NAMALWA (cell line): ENCODE data around the gene NF1.
"Not testable (repeated sequence)": the region's sequence is repeated elsewhere in the genome, so short reads cannot be mapped to it uniquely, and the experiment has no call there.

ENCODE experiments used
- DNase-seq: peaks from one replicate; pipeline ENCODE4 v3.0.0-alpha.2; 2015; ENCODE audit warnings: low spot score

Gene NF1

DNA sequence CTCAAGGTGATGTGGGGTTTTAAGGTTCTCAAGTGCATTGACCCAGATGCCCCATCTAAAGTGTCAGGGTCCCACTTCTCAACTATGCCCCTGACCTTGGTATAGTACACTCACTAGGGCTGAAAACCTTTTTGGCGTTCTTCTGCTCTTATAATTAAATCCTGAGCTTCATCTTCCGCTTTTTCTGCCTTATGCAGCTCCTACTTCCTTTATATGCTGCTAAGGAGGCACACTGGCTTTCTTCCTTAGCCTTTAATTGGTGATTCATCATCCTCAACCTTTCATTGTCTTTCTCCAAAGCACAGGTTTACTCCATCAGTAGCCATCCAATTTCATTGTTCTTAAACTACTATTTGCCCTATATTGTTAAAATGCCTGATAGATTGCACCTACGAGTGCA lies 5.3 kb upstream of the NF1 start:
- DNase-seq = no peak

DNA sequence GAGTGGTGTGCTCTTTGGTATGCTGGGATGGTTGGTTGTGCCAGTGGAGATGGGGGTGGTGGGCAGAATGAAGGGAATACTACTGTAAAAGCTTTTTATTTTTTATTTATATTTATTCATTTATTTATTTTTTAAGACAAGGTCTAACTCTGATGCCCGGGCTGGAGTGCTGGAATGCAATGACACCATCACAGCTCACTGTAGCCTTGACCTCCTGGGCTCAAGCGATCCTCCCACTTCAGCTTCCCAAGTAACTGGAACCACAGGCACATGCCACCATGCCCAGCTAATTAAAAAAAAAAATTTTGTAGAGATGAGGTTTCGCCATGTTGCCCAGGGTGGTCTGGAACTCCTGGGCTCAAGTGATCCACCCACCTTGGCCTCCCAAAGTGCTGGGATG lies 4.1 kb upstream of the NF1 start:
- not testable (repeated sequence) for DNase-seq

DNA sequence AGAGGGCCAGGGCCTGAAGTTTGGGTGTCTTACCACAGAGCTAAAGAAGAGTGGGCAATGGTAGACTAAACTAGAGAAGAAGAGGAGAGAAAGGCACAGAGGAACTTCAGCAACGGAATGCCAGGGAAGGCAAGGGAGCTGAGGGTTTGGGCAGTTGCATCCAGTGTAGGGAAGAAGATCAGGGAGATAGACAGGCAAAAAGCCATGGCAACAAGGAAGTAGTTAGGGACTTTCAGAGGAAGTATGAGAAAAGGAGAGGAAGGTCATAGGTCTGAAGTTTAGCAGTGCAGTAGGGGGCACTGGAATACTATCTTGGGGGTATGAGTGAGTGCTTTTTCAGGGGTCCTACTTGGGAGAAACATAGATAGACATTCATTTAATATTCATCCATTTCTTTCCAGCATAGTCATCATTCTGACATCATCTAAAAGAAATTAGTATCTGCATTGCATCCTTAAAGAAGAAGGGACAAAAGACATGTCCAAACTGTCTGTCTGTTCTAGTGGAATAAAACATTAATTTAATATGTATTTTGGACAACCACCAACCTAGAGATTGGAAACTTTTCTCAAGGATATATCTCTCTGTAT lies 2.2 kb upstream of the NF1 start:
- no peak for DNase-seq

DNA sequence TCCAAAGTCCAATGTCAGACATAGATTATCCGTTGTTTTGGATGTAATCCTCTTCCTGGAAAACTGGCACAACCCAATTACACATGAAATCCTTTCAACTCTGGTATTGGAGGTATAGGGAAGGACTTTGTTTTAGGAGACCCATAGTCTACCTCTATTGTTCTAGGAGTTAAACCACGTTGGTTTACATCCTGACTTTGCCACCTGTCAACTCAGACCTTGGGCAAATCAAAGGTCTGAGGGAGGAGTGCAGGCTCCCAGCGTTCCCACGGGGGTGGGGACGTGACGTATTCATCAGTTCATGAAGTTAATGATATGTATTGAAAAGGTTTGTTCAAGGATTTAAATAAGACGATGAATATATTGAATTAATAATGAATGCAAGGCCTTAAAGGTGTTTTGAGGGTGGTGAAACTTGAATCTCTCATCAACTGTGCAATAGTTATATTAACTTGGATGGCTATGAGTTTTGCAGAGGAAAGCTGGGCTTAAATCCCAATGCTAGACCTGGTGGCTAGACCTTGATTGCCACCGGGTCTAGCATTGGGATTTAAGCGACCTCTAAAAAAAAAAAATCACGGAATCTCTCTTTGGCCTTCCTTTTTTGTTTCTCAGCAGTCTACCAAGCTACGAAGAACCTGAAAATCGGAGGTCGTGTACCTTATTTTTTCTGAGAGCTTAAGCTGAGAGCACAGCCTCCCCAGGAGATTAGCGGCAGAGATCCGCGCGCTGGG lies 744 bp upstream of the NF1 start:
- no peak for DNase-seq

DNA sequence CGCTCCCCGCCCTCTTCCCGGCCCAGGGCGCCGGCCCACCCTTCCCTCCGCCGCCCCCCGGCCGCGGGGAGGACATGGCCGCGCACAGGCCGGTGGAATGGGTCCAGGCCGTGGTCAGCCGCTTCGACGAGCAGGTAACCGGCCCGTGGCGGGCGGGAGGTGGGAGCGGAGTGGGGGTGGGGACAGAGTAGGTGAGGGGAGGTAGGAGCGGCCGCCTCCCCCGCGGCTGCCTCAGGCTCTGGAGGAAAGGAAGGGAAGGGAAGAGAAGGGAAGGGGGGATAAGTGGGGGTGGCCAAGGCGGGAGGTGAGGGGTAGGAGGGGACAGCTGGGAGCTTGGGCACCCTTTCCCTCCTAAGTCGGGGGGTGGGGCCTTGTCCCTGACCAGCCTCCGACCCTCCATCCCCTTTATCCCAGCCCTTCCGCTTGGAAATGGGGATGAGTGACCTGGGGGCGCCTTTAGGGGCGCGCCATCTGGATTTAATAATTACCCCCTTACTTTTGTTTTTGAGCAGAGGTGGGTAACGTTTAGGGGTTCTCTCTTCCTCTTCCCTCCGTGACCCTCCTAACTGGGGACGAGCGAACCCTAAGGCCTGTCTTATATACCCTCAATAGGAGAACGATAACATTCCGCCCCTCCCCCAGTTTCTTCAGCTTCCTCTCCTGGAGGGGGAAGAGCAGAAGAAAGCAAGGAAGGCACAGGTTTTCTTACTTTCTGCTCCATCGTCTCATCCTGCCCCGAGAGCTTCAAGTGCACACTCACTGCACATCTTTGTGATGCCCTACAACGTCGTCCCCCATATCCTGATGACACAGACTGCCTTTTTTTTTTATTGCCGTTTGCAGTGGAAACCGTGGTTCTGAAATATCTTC lies 694 bp downstream of the NF1 start:
- peak; percentile 45 for DNase-seq

DNA sequence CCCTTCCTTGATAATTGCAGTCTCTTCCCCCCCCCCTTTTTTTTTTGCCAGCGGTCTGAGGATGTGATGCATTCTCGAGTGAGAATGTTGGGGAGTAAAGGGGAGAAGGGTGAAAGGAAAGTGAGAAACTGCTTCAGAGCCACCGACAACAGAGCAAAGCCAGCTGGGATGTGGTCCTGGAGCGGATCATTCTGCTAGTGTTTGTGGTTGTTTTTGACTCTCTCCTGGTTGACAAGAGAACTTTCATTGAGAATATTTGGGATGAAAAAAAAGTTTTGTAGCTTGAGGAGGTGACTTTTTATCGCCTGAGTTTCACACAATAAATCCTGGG lies 1.3 kb downstream of the NF1 start:
- DNase-seq = no peak

DNA sequence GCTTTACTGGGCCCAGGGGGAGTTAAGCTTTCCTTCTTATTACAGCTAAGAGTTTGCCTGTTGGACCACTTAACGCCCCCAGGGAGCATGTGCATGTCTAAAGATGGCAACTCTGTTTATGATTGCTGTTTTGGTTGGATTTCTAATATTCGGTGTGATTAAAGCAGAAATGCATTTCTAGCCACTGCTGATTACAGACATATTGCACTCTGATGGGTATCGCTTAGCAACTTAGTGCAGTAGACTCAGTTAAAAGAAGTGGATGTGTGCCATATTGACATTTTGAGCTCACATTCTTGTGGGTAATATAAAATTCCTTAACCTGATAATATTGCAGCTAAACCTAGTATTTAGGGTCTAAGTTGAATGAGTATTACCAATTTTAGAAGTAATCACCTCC lies 4.2 kb downstream of the NF1 start:
- no peak for DNase-seq

DNA sequence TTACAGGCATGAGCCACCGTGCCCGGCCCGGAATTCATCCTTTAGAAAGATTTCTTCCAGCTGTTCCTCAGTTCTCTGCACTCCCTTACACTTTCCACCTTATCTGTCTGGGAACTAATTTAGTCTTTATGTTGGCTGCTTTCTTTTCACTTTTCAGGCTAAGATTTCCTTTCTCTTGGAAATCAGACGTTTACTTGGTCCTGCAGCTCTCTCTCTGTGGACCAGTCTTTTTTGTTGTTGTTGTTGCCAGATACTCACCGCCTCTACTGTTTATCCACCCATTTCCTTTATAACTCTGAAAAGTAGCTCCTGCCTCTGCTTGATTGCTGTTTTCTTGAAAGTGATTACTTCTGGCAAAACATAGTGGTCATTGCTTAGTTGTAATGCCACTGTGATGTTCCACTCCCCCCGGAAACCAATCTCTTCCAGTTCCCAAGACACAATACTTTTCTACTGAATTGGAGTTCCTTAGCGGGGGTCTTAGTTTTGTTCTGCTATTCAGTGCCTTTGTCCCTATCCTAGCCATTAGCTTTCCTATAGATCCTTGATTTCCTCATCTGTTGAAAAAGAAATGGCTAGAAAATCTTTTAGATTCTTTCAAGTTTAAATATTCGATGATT lies 6.2 kb downstream of the NF1 start:
- DNase-seq = no peak

DNA sequence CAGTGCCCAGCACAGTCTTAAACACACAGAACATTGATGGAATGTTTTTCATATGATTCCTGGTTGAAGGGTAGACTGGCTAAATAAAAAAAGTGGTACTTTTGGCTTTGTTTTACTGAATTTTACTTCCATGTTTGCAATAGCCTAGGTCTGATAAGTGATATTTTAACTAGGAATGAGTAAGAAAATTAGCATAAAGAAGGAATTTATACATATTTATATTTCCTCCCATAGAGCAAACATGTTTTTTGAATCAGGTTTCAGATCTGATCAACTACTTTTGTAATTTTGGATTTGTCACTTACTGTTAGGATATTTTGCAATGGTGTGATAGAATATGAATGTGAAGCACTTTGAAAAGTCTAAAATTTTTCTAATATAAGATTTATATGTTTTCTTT lies 7.2 kb downstream of the NF1 start:
- no peak for DNase-seq

DNA sequence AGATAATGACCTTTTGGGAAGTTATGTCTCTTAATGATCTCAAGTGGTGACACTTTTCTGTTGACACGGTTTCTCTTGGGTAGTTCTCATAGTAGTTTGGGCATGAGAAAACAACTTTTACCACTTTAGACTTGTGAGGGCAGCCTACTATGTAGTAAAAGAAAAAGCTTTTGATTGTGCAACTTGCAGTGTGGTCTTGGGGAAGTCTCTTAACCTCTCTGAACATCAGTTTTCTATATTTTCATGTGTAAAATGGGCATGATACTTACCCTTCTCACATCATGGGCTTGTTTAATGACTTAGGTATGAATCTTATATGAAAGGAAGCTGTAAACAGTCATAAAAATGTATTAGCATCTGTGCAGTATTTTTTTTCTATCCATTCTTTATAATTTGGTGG lies 11.2 kb downstream of the NF1 start:
- no peak for DNase-seq

DNA sequence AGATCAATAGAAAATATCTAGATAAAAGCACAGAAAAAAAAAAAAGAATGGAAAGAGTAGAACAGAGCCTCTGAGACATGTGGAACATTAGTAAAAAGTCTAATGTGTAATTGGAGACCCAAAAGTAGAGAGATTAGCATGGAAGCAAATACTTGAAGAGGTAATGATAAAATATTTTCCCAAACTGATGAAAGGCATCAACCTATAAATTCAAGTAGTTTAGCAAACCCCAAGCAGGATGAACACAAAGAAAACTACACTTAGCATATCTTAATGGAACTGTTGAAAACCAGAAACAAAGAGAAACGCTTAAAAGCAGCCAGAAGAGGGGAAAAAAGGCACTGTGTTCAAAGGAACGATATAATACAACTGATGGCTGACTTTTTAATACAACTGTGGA lies 16.4 kb downstream of the NF1 start:
- DNase-seq = no peak

DNA sequence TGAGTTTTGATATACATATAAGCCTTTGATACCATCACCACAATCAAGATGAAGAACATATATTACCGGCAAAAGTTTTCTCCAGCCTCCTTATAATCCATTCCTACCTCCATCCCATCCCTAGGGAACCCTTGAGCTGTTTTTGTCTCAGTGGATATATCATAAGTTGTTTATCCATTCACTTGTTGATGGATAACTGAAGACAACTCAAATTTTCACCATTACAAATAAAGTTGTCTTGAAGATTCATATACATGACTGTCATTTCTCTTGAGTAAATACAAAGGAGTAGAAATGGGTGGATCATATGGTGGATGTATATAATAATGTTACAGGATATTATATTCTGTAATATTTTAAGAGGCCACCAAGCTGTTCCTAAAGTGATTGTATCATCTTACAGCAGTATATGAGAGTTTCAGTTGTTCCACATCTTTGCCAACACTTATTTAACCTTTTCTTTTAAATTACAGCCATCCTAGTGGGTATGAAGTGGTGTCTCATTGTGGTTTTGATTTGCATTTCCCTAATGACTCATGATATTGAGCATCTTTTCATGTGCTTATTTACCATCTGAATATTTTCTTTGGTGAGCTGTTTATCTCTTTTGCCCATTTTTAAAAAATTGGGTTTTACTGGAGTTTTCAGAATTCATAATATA lies 17.4 kb downstream of the NF1 start:
- peak; percentile 11 for DNase-seq

DNA sequence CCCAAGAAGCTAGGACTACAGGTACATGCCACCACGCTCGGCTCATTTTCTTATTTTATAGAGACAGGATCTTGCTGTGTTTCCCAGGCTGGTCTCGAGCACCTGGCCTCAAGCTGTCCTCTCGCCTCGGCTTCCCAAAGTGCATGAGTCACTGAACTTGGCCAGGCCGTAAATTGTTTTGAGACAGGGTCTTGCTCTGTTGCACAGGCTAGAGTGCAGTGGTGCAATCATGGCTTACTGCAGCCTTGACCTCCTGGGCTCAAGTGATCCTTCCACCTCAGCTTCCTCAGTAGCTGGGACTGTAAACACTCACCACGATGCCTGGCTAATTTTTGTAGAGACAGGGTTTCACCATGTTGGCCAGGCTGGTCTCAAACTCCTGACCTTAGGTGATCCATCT lies 18.6 kb downstream of the NF1 start:
- peak; percentile 16 for DNase-seq

DNA sequence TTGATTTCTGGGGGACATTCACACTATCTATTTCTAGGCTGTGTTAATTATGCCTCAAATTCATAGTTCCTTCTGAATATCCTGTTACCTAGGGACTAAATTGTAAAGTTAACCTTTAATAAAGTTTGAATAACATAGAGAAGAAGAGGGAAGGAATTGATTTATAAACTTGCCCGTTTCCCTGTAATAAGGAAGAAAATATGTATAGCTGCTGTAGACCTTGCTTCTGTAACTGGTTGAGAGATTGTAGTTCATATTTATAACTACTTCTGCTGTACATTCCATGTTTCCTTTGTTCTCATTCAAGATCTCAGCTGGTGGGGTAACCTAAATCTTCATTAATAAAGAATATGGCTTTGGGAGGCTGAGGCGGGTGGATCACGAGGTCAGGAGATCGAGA lies 19.2 kb downstream of the NF1 start:
- DNase-seq = no peak

DNA sequence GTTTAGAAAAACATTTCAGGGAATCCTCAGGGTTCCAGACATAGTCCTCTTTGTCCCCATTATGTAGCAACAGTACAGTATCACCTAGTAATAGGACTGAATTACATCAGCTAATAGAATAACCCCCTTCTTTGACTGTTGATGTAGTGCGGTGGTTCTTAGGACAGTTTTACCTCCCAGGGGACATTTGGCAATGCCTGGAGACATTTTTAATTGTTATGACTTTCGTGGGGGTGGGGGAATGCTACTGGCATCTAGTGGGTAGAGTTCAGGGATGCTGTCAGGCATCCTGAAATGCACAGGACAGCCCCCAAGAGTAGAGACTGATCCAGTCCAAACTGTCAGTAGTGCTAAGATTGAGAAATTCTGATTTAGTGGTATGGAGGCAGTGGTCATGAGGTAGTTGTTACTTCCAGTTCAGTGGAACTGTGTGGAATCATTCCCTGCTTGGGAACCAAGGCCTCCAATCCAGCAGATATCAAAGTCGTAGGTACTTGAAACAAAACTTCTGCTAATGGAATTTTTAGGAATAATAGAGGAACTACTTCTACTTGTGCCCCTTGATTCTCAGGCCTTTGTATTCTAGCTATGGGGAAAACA lies 20.3 kb downstream of the NF1 start:
- no peak for DNase-seq

DNA sequence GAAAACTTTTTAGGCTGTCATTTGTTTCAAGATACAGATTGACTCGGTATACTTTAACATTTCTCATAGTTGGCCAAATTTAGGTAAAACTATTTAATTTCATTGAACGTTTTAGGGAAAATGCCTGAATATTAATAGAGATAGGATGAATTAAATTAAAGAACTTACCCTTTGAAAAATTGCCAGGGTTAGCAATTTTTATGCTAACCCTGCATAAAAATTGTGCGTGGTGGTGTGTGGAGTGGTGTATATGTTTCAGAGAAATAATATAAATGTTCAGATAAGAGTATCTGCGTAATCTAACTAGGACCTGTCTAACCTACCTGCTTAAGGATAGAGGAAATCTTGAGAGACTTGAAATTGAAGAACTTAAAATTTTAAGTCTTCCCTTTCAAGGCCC lies 21.4 kb downstream of the NF1 start:
- DNase-seq = no peak

DNA sequence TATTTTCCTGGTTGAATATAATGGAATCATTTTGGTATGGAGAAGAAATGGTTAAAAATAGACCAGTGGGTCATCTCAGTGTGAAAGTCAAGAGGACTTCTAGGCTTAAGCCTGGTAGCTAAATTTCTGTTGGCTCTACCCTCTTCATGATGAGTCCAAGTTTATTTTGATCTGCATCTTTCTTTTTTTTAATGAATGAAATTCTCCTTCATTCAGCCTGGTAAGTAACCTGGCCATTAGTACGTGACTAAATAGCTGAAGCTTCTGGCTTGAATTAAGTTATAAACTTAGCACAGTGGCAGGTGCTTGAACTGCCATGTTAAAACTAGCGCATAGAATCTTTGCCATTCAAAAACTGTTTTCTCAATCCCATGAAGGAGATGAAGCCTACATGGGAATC lies 28.0 kb downstream of the NF1 start:
- DNase-seq = no peak

DNA sequence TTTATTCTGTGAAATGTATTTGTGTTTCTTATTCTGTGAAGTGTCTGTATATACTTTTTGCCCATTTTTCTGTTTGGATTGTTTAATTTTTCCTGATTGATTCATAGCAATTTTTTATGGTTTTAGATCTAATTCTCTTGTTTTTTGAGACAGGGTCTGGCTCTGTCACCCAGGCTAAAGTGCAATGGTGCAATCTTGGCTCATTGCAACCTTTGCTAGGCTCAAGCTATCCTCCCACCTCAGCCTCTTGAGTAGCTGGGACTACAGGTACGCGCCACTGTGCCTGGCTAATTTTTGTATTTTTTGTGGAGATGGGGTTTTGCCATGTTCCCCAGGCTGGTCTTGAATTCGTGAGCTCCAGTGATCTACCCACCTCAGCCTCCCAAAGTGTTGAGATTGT lies 31.5 kb downstream of the NF1 start:
- DNase-seq = no peak

DNA sequence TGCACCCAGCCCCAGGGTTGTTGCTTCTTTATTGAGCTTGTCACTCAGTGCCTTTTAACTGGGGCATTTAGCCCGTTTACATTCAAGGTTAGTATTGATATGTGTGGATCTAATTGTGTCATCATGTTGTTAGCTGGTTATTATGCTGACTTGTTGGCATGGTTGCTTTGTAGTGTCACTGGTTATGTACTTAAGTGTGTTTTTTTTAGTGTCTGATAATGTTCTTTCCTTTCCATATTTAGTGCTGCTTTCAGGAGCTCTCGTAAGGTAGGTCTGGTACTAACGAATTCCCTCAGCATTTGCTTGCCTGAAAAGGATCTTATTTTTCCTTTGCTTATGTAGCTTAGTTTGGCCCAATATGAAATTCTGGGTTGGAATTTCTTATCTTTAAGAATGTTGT lies 33.5 kb downstream of the NF1 start:
- DNase-seq = no peak

DNA sequence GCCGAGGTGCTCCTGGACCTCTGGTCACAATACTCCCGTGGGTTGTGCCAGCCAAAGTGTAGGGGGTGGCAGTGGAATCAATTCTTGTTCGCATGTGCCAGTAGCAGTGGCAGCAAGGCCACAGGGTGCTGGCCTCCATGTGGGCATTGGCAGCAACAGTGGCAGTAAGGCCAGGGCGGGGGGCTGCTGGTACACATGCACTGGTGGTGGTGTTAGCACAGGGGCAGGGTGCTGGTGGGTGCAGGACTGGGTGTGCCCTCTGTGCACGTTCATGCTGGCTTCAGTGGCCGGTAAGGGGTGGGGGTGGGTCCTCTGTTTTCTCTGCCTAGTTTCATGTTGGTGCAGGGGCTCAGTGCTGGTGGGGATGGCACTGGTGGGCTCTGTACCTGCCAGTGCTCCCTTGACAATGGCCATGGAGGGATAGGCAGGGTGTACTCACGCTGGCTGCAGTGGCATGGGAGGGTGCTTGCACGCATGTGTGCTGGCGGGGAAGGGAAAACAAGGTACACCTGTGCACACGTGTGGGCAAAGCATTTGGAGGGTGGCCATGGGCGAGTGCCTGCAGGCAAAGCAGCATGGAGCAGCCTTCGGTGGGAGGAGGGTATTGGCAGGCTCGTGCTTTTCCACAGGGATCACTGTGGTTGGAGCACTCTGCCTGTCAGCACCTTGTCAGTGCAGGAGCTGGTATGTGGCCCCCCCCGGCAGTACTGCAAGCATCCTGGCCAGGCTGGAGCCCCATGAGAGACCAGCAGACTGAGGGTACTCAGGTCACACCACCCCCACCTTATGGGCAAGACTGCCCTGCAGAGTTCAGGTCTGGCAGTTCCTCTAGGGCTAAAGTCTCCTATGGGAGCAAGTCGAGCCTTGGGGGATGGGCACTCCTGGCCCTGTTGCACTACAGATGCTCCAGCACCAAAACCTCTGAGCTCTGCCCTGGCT lies 35.8 kb downstream of the NF1 start:
- no peak for DNase-seq

DNA sequence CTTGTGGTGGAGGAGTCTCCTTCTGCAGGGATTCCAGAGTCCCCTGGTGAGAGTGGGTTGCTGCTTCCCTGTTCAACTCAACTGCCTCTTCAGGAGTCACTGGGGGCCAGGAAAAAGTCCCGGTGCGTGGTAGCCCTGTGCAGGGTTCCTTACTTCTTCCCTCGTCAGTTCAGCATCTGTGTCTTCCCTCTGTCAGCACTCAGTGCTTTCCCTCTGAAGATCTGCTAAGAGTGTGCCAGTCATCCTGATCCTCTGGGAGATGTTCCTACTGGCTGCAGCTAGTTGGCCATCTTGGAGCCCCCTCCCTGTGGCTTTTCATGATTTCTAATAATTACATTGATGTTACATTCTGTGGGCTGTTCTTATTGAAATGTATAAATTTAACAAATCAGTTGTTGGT lies 36.5 kb downstream of the NF1 start:
- no peak for DNase-seq
